NT2/D1 (cell line): ENCODE data around the gene KMT2E.

Experiments used
- DNase-seq: peaks from one replicate; pipeline ENCODE4 v3.0.0-alpha.2; 2011; ENCODE audit warnings: low read depth, low spot score
- H3K27me3 ChIP-seq: 2 replicates; pipeline ENCODE4 v1.6.0; 2011; ENCODE audit warnings: mild to moderate bottlenecking; ENCODE audit not compliant: insufficient read length, insufficient read depth
- H3K36me3 ChIP-seq: 2 replicates; pipeline ENCODE4 v1.6.1; 2011; ENCODE audit warnings: mild to moderate bottlenecking, low read length, mixed read lengths; ENCODE audit not compliant: insufficient read depth, insufficient read length
- H3K4me1 ChIP-seq: 2 replicates; pipeline ENCODE4 v1.5.1; 2011; ENCODE audit not compliant: insufficient read depth, insufficient read length
- H3K4me3 ChIP-seq: 2 replicates; pipeline ENCODE4 v1.5.1; 2011; ENCODE audit warnings: low read depth; ENCODE audit not compliant: insufficient read length
- H3K9ac ChIP-seq: 2 replicates; pipeline ENCODE4 v1.6.0; 2011; ENCODE audit warnings: low read depth; ENCODE audit not compliant: insufficient read length
- H3K9me3 ChIP-seq: 2 replicates; pipeline ENCODE4 v1.5.1; 2011; ENCODE audit warnings: mild to moderate bottlenecking, low read length; ENCODE audit not compliant: insufficient read depth
- SUZ12 ChIP-seq: IDR thresholded peaks from 2 replicates; pipeline ENCODE4 v1.6.1; 2011; ENCODE audit not compliant: insufficient read length, insufficient read depth; ENCODE audit errors: extremely low read depth
- YY1 ChIP-seq: IDR thresholded peaks from 2 replicates; pipeline ENCODE4 v1.6.1; 2011; ENCODE audit not compliant: insufficient read length, insufficient read depth
- ZNF274 ChIP-seq: IDR thresholded peaks from 2 replicates; pipeline ENCODE4 v1.6.1; 2011; ENCODE audit warnings: mild to moderate bottlenecking, low read depth, low read length

Gene KMT2E

GRCh38 chr7:105131033-105131656 lies 117.1 kb downstream of the KMT2E start:
- H3K4me1 ChIP-seq, result no peaks in the 10 kb centered on the region
- no peaks in the 10 kb centered on the region for H3K27me3 ChIP-seq
- no peak overlapping the region for H3K9ac ChIP-seq
- no peak for TF ChIP-seq YY1
- TF ChIP-seq ZNF274, result no peak
- DNase-seq, result no peak
- H3K4me3 ChIP-seq, result no peak overlapping the region
- H3K9me3 ChIP-seq, result no peaks in the 10 kb centered on the region
- peaks cover 13% of the 10 kb centered on the region for H3K36me3 ChIP-seq

DNA sequence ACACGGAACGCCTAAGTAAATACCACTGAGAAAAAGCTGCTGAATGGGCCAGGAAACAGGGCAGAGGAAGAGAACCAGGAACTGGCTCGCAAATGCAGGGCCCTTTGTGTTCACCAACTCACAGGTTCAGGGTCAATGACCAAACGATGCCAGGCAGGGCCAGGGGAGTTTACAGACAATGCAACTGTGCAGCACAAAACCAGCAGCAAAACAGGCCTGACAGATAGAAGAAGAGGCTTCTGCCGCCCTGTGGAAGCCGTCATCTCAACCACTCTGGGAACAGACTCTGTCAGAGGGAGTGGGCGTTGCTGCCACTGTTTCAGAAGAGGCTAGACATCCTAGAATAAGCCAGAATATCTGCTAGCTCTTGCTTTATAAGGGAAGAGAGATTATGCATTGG lies 117.9 kb downstream of the KMT2E start:
- Histone ChIP-seq H3K36me3 (peaks cover 17% of the 10 kb centered on the region), H3K4me1 (no peaks in the 10 kb centered on the region), H3K9ac (no peak overlapping the region), H3K4me3 (no peak overlapping the region), H3K9me3 (no peaks in the 10 kb centered on the region), H3K27me3 (no peaks in the 10 kb centered on the region)
- no peak for DNase-seq
- TF ChIP-seq ZNF274, result no peak
- no peak for TF ChIP-seq SUZ12

- no peaks in the 10 kb centered on the region for H3K4me1 ChIP-seq
- DNase-seq, result no peak
- H3K4me3 ChIP-seq, result no peak overlapping the region
- H3K27me3 ChIP-seq, result no peaks in the 10 kb centered on the region
- TF ChIP-seq SUZ12 (no peak), ZNF274 (no peak), YY1 (no peak)
- peak overlapping the region; percentile 10 for H3K9ac ChIP-seq
- H3K9me3 ChIP-seq, result no peaks in the 10 kb centered on the region
- peaks cover 17% of the 10 kb centered on the region for H3K36me3 ChIP-seq
These were observed 118.3 kb downstream of the KMT2E start for GRCh38 chr7:105132335-105132734.

DNA sequence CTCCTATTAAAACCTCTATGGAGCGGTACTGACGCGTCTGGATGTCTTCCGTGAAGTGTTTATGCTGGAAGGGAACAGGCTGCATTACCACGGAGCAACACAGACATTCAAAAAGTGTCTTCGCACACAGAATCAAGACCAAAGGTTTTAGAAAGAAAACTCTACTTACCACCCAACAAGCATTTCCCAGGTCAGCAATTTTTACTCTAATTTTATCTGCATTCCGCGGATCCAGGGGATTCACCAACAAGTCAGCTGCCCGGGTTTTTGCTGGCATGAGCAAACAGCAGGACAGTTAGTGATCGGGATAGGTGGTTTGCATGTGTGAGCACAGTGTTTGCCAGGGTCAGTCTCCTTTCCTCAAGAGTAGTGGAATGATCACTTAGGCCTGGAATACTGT lies 118.8 kb downstream of the KMT2E start:
- no peaks in the 10 kb centered on the region for H3K4me1 ChIP-seq
- no peak for DNase-seq
- TF ChIP-seq ZNF274 (no peak), YY1 (no peak), SUZ12 (no peak)
- no peaks in the 10 kb centered on the region for H3K27me3 ChIP-seq
- no peaks in the 10 kb centered on the region for H3K9me3 ChIP-seq
- peak overlapping the region; percentile 10 for H3K9ac ChIP-seq
- no peak overlapping the region for H3K4me3 ChIP-seq
- peaks cover 19% of the 10 kb centered on the region for H3K36me3 ChIP-seq

DNA sequence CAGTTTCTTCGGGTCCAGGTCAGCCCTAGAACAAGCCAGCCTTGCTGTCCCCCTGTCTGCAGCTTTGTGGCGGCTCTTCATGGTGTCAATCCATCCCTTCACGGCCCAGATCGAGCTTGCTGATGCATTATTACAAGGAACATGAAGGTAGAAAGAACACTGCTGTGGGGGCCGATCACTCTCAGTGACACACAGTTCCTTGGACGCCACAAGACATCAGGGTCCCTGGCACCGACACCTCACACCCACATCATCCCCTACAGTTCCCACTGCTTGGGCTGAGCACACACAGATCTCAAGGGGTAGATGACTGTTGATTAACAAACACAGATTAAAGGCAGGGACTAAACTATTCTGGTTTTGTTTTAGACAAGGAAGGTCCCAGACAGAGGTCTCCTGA lies 119.4 kb downstream of the KMT2E start:
- H3K36me3 ChIP-seq, result peaks cover 20% of the 10 kb centered on the region
- no peak overlapping the region for H3K9ac ChIP-seq
- H3K27me3 ChIP-seq, result no peaks in the 10 kb centered on the region
- no peak overlapping the region for H3K4me3 ChIP-seq
- no peak for DNase-seq
- H3K9me3 ChIP-seq, result no peaks in the 10 kb centered on the region
- no peak for TF ChIP-seq ZNF274
- H3K4me1 ChIP-seq, result no peaks in the 10 kb centered on the region

DNA sequence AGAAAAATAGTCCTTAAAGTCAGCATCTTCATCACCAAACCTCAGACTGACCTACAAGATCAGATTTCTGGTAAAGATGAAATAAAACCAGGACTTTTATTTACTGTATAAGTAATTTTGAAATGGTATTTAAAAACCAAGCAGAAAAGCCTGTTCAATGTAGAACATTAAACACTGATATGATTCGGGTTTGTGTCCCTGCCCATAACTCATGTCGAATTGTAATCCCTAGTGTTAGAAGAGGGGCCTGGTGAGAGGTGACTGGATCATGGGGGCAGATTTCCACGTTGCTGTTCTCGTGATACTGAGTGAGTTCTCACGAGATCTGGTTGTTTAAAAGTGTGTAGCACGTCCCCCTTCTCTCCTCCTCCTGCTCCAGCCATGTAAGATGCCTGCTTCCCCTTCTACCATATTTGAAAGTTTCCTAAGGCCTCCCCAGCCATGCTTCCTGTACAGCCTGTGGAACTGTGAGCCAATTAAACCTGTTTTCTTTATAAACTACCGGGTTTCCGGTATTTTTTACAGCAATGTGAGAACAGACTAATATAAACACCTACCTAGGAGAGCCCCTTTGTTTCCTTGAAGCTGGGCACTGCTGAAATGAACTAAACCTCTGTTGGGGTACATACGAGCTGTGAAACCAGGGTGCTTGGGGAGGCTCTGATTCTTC lies 120.1 kb downstream of the KMT2E start:
- no peak for TF ChIP-seq YY1
- TF ChIP-seq ZNF274, result no peak
- no peak for TF ChIP-seq SUZ12

DNA sequence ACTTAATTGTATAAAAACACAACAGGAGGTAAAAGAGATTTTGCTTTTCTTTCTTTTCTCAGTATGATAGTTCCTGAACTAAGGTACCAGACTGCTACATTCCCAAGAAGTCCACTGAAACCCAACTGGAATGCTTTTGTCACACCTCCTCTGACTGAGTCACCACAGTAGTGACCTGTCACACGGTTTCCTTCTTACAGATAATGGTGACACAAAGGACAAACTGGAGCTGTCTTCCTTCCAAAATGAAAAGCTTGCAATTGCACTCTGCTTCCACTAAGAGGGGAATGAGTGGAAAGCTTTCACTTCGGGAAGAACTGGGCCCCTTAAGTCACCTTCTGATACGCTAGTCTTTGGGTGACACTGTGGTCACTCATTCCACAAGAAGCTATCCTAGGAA lies 122.2 kb downstream of the KMT2E start:
- Histone ChIP-seq H3K4me3 (no peak overlapping the region), H3K4me1 (no peaks in the 10 kb centered on the region), H3K9me3 (no peaks in the 10 kb centered on the region), H3K36me3 (peaks cover 16% of the 10 kb centered on the region), H3K9ac (no peak overlapping the region), H3K27me3 (no peaks in the 10 kb centered on the region)
- DNase-seq, result no peak
- no peak for TF ChIP-seq YY1
- no peak for TF ChIP-seq SUZ12
- no peak for TF ChIP-seq ZNF274

More for the DNA sequence above, 120.1 kb downstream of the KMT2E start:
- no peak overlapping the region for H3K9ac ChIP-seq
- no peaks in the 10 kb centered on the region for H3K4me1 ChIP-seq
- no peak overlapping the region for H3K4me3 ChIP-seq
- no peaks in the 10 kb centered on the region for H3K27me3 ChIP-seq
- DNase-seq, result no peak
- H3K9me3 ChIP-seq, result no peaks in the 10 kb centered on the region
- H3K36me3 ChIP-seq, result peaks cover 22% of the 10 kb centered on the region

DNA sequence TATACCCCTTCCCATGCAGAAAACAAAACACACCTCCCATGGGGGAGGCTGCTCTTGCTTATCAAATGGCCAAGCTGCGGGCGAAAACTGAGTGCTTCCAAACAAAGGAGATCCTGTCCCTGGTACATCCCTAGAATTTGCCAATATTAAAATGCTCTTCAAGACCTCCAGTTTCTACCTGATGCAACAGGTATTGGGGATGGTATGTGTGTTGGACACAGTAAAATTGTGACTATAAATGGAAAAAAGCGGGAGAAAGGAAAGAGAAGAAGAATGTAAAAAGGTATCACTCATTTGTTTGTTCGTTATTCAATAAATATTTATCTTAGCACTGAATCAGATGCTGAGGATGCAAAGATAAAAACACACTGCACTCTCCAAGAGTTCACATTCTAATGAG lies 123.9 kb downstream of the KMT2E start:
- TF ChIP-seq SUZ12, result no peak
- peaks cover 20% of the 10 kb centered on the region for H3K36me3 ChIP-seq
- H3K4me3 ChIP-seq, result no peak overlapping the region
- H3K27me3 ChIP-seq, result no peaks in the 10 kb centered on the region
- H3K9ac ChIP-seq, result no peak overlapping the region
- H3K9me3 ChIP-seq, result no peaks in the 10 kb centered on the region
- no peak for DNase-seq
- H3K4me1 ChIP-seq, result no peaks in the 10 kb centered on the region
